ENCODE measurements around the gene ARSA. TPM values are rescaled to one million over a fixed set of nuclear protein-coding genes. Genes with fewer than 3 reads are reported as not detected.

ARSA gene
- total and polyA plus RNA-seq, 2 experiments from 2014 or later, result 8.1 to 8.2 TPM

DNA sequence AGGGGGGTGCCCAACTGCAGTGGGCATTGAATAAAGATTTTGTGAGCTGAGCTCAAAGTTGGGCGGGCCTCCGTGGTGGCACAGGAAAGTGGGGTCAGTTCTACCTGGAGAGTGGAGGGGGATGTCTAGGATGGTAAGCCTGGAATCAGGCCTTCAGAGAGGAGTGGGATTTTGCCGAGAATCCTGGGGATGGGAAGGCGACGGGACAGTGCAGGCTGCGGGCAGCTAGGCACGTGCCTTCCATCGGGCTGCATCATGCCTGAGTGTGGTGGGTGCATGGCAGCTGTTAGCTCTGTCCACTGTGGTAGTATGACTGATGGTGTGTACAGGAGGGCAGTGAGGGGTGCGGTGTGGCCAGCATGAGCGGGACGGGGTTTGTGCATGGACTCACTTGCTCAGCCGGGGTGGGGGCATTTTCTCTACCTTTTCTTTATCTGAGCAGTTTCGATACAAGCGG, 48.3 kb upstream of the ARSA start:
- Mint-ChIP-seq H3K27ac (no peak overlapping the region), H3K36me3 (ENCODE audit: low read depth) (peaks cover 12% of the 10 kb centered on the region), H3K9me3 (peaks cover 9% of the 10 kb centered on the region), H3K27me3 (ENCODE audit: insufficient read depth, low read depth, poor library complexity) (peaks cover 39% of the 10 kb centered on the region), H3K4me3 (peak overlapping the region; percentile 69), H3K4me1 (peaks cover 16% of the 10 kb centered on the region)
- peaks cover 29% of the 10 kb centered on the region for H3K27me3 ChIP-seq (ENCODE audit: insufficient read depth)
- 0 out of 2 replicates have a peak, but pooled peaks cover 3% of the 10 kb centered on the region for H3F3A ChIP-seq (replicated peaks; ENCODE audit: low read depth)
- no peaks in the 10 kb centered on the region for H3K4me1 ChIP-seq (ENCODE audit: insufficient read depth)
- no peaks in the 10 kb centered on the region; the same call in 1 of the 2 replicates for H4K20me1 ChIP-seq (replicated peaks; ENCODE audit: insufficient read depth)
- no peak overlapping the region for H3K4me2 ChIP-seq
- H3K9me2 ChIP-seq (ENCODE audit: insufficient read depth), result no peaks in the 10 kb centered on the region
- no peak overlapping the region for H2AFZ ChIP-seq
- TF ChIP-seq, protein P1, sequence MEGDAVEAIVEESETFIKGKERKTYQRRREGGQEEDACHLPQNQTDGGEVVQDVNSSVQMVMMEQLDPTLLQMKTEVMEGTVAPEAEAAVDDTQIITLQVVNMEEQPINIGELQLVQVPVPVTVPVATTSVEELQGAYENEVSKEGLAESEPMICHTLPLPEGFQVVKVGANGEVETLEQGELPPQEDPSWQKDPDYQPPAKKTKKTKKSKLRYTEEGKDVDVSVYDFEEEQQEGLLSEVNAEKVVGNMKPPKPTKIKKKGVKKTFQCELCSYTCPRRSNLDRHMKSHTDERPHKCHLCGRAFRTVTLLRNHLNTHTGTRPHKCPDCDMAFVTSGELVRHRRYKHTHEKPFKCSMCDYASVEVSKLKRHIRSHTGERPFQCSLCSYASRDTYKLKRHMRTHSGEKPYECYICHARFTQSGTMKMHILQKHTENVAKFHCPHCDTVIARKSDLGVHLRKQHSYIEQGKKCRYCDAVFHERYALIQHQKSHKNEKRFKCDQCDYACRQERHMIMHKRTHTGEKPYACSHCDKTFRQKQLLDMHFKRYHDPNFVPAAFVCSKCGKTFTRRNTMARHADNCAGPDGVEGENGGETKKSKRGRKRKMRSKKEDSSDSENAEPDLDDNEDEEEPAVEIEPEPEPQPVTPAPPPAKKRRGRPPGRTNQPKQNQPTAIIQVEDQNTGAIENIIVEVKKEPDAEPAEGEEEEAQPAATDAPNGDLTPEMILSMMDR (conservative IDR thresholded peaks at IDR 0.05; ENCODE audit: low read depth in 2 of 2), result no peak
- TF ChIP-seq EZH2 (IDR thresholded peaks at IDR 0.05; ENCODE audit: low read depth, unreplicated experiment) (no peak), NANOG (IDR thresholded peaks at IDR 0.05; ENCODE audit: borderline replicate concordance) (no peak), POLR2AphosphoS5 (IDR thresholded peaks at IDR 0.05; ENCODE audit: low read depth) (no peak), CREB1 (CRISPR knock-in tag; IDR thresholded peaks at IDR 0.05; ENCODE audit: low read depth) (no peak), JUNB (IDR thresholded peaks at IDR 0.05; ENCODE audit: unreplicated experiment) (no peak), STAT1 (IDR thresholded peaks at IDR 0.05; ENCODE audit: unreplicated experiment) (no peak), ZNF114 (CRISPR knock-in tag; IDR thresholded peaks at IDR 0.05) (no peak), ZNF331 (CRISPR knock-in tag; IDR thresholded peaks at IDR 0.05; ENCODE audit: low read depth) (no peak)
- TF ChIP-seq, protein P2, sequence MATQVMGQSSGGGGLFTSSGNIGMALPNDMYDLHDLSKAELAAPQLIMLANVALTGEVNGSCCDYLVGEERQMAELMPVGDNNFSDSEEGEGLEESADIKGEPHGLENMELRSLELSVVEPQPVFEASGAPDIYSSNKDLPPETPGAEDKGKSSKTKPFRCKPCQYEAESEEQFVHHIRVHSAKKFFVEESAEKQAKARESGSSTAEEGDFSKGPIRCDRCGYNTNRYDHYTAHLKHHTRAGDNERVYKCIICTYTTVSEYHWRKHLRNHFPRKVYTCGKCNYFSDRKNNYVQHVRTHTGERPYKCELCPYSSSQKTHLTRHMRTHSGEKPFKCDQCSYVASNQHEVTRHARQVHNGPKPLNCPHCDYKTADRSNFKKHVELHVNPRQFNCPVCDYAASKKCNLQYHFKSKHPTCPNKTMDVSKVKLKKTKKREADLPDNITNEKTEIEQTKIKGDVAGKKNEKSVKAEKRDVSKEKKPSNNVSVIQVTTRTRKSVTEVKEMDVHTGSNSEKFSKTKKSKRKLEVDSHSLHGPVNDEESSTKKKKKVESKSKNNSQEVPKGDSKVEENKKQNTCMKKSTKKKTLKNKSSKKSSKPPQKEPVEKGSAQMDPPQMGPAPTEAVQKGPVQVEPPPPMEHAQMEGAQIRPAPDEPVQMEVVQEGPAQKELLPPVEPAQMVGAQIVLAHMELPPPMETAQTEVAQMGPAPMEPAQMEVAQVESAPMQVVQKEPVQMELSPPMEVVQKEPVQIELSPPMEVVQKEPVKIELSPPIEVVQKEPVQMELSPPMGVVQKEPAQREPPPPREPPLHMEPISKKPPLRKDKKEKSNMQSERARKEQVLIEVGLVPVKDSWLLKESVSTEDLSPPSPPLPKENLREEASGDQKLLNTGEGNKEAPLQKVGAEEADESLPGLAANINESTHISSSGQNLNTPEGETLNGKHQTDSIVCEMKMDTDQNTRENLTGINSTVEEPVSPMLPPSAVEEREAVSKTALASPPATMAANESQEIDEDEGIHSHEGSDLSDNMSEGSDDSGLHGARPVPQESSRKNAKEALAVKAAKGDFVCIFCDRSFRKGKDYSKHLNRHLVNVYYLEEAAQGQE (IDR thresholded peaks at IDR 0.05; ENCODE audit: unreplicated experiment), result no peak
- TF ChIP-seq, protein P3, sequence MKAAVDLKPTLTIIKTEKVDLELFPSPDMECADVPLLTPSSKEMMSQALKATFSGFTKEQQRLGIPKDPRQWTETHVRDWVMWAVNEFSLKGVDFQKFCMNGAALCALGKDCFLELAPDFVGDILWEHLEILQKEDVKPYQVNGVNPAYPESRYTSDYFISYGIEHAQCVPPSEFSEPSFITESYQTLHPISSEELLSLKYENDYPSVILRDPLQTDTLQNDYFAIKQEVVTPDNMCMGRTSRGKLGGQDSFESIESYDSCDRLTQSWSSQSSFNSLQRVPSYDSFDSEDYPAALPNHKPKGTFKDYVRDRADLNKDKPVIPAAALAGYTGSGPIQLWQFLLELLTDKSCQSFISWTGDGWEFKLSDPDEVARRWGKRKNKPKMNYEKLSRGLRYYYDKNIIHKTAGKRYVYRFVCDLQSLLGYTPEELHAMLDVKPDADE (IDR thresholded peaks at IDR 0.05), result no peak
- DNase-seq (ENCODE audit: low spot score) (no peak), ATAC-seq (no peak)
- no peaks in the 10 kb centered on the region for H3K36me3 ChIP-seq (ENCODE audit: insufficient read depth)
- H3K79me2 ChIP-seq (replicated peaks; ENCODE audit: insufficient read depth), result no peaks in the 10 kb centered on the region
- H3K27ac ChIP-seq (ENCODE audit: low read depth), result no peak overlapping the region
- peak overlapping the region; percentile 61; the same call in 1 of the 2 replicates for H3K4me3 ChIP-seq

Measured in GM23338 (cell line).